ENCODE measurements around the gene ATG9B.

DNA sequence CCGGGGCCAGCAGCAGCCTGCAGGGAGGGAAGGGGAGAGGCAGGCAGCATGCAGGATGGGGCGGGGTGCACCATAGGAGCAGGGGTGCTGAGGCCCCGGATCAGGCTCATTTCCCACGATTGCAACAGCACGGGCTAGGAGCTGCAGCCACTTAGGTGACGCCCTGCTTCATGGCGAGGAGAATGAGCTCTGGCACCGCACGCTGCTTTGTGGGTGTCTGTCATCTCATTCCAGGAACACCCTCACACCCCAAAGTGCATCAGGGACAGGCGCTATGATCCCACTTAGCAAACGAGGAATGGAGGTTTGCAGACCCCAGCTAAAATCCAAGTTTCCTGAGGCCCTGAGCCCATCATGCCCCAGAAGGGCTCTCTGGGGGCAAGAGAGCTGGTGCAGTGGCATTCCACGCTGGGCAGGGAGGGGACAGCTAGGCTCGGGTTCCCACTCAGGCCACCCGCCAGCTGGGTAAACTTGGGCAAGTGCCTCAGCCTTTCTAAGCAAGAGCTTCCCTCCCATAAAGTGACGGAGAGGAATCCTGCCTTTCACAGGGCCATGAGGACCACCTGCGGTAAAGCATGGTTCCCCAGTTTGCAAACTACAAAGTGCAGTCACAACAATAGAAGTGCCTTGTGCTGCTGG is 55.4 kb downstream of the ATG9B start:
- TF ChIP-seq, protein P1, sequence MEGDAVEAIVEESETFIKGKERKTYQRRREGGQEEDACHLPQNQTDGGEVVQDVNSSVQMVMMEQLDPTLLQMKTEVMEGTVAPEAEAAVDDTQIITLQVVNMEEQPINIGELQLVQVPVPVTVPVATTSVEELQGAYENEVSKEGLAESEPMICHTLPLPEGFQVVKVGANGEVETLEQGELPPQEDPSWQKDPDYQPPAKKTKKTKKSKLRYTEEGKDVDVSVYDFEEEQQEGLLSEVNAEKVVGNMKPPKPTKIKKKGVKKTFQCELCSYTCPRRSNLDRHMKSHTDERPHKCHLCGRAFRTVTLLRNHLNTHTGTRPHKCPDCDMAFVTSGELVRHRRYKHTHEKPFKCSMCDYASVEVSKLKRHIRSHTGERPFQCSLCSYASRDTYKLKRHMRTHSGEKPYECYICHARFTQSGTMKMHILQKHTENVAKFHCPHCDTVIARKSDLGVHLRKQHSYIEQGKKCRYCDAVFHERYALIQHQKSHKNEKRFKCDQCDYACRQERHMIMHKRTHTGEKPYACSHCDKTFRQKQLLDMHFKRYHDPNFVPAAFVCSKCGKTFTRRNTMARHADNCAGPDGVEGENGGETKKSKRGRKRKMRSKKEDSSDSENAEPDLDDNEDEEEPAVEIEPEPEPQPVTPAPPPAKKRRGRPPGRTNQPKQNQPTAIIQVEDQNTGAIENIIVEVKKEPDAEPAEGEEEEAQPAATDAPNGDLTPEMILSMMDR (IDR thresholded peaks at IDR 0.05; ENCODE audit: low read length): no peak
- no peak for TF ChIP-seq EZH2 (optimal IDR thresholded peaks at IDR 0.05; ENCODE audit: low read depth, low read length)

All from MM.1S (cell line).